Omental fat pad (tissue), 4 donors: Measurements from ENCODE around the gene FAT2. TPM values are rescaled to one million over a fixed set of nuclear protein-coding genes. Genes with fewer than 3 reads are reported as not detected.
A peak's percentile ranks its signal among the peaks of the same experiment; 100 is the strongest.

Experiments
- ATAC-seq: fragments of 150-250 bp; one replicate; pipeline ENCODE4 v1.9.1; 2016; ENCODE audit warnings: mild to moderate bottlenecking, moderate library complexity; ENCODE audit not compliant: low FRiP score
- DNase-seq: peaks from one replicate; pipeline ENCODE4 v3.0.0-alpha.2; 2019; ENCODE audit warnings: low spot score
- CTCF ChIP-seq, 3 donors: fragments of 450-650 bp; IDR thresholded peaks; one replicate each; pipeline ENCODE4 v1.5.1; 2016 to 2017; ENCODE audit warnings: antibody characterized with exemption in 3 of 3, mild to moderate bottlenecking in 3 of 3, moderate library complexity in 2 of 3
- total RNA-seq, 4 donors: library from RNA; depleted of rRNA; stranded (reverse); fragments of >200 nt; gene quantifications; one replicate each; pipeline ENCODE4 v1.1.0, GENCODE V29; 2016

The FAT2 gene
- total RNA-seq, 4 donors from 2014 or later: 0.24 to 0.25 TPM; not detected in 2

DNA sequence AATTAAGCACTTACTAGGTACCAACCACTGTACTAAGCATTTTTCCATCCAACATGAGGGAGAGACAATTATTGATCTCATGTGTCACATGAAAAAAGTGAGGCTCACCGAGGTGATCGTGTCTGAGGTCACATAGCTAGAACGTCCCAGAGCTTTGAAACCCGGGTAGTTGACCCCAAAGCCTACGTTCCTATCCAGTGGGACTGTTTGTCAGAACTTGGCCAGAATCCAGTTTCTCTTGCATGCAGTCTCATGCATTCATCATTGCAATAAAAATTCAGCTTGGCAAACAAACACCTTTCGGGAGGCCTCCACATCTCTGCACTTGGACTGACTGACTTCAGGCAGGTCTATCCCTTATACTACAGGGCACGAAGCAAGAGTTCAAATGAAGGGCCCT, 23.4 kb upstream of the FAT2 start:
- ATAC-seq: no peak

DNA sequence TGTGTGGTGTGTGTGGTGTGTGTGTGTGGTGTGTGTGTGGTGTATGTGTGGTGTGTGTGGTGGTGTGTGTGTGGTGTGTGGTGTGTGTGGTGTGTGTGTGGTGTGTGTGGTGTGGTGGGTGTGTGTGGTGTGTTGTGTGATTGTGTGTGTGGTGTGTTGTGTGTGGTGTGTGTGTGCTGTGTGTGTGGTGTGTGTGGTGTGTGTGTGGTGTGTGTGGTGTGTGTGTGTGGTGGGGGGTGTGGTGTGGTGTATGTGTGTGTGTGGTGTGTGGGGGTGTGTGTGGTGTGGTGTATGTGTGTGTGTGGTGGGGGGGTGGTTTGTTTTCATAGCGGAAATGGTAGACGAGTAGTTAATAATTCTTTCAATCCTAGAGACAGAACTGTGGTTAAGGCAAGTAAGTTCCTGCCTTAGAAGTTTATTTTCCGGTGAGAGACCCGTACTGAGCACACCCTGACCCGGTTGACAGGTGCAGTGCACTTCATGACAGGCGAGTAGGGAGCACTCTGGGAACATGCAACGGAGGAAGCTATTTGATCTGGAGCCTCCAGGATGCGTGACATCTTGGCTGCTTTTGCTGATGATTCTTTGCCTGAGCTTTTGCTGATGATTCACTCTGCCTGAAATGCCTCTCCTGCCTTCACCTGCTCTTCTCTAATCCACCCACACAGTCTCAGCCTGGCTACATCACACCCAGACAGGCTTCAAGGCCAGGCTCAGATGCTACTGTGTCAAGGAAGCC, 21.7 kb upstream of the FAT2 start:
- ATAC-seq (peak; percentile 52), DNase-seq (no peak)

More for the DNA sequence above, 23.4 kb upstream of the FAT2 start:
- no peak for DNase-seq
- TF ChIP-seq CTCF (IDR thresholded peaks at IDR 0.05): no peak

GRCh38 chr5:151611127-151611775, 20.1 kb upstream of the FAT2 start:
- no peak for TF ChIP-seq CTCF (IDR thresholded peaks at IDR 0.05)
- DNase-seq (no peak), ATAC-seq (no peak)

More for the DNA sequence above, 21.7 kb upstream of the FAT2 start:
- no peak for TF ChIP-seq CTCF (IDR thresholded peaks at IDR 0.05)

GRCh38 chr5:151608522-151608921, 17.4 kb upstream of the FAT2 start:
- ATAC-seq: no peak
- DNase-seq: no peak
- no peak for TF ChIP-seq CTCF (IDR thresholded peaks at IDR 0.05)

- ATAC-seq (no peak), DNase-seq (no peak)
- no peak for TF ChIP-seq CTCF (IDR thresholded peaks at IDR 0.05)
These were observed 16.2 kb upstream of the FAT2 start for GRCh38 chr5:151607304-151607703.

GRCh38 chr5:151605559-151605958, 14.4 kb upstream of the FAT2 start:
- TF ChIP-seq CTCF (IDR thresholded peaks at IDR 0.05): no peak

GRCh38 chr5:151602806-151603205, 11.7 kb upstream of the FAT2 start:
- no peak for ATAC-seq
- TF ChIP-seq CTCF (IDR thresholded peaks at IDR 0.05): no peak
- DNase-seq: no peak

More at GRCh38 chr5:151605559-151605958, 14.4 kb upstream of the FAT2 start:
- DNase-seq (no peak), ATAC-seq (no peak)
